ENCODE measurements around the gene EDIL3.

GRCh38 chr5:83991566-83992224 is 393.0 kb downstream of the EDIL3 start:
- TF ChIP-seq CTCF (conservative IDR thresholded peaks at IDR 0.05 in 1 of 2, IDR thresholded peaks at IDR 0.05 in 1 of 2; ENCODE audit: extremely low read depth in 1 of 2, insufficient read depth in 1 of 2, low read depth in 1 of 2, low read length in 2 of 2) (no peak), EZH2 (IDR thresholded peaks at IDR 0.05; ENCODE audit: borderline replicate concordance, low read length) (no peak)
